ENCODE measurements around the gene REC8.

REC8 gene

DNA sequence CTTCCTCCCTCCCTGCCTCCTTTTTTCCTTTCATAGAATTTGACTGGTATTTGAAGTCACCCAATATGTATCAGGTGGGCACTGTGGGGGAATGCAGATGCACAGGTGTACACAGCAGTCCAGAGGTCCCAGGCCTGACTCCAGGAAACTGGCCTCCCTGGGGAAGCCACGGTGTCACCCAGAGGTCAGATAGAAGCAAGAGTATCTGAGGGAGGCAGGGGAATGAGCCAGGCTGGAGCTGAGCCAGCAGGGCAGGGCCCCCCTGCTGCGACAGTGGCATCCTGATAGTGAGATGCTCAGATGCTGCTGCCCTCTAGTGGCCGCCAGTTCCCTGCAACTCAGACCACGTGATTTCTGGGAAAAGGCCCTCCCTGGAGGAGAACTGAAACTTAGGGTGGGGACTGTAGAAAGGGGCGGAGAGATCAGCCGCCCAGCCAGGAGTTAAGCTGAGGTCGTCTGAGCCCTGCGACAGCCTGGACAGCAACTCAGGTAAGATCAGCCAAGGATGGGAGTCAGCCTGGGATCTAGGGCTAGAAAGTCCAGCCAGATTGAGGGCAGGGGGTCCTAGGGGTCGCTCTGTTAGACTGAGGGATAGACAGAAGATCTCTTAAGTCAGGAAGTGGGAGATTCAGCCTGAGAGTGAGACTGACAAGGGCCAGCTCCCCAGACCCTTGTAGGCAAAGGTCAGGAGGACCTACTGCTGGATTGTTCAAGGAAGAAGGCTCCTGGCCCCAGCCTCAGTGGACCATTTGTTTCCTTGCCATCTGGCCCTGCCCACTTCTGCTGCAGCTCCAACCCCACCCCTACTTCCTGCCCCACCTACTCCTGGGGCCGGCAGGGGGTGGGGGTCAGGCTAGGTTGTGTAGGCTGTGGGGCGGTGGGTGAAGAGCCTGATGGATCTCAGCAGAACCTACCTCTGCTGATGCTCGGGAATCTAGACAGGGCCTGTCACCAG, 10.8 kb upstream of the REC8 start, which contains the start of gene IRF9:
Gene IRF9, plus strand, starts transcription at position 416 of the 955 bp plus-strand sequence. CDS start 880 bp downstream, outside the sequence.
- peak; percentile 99 for DNase-seq

DNA sequence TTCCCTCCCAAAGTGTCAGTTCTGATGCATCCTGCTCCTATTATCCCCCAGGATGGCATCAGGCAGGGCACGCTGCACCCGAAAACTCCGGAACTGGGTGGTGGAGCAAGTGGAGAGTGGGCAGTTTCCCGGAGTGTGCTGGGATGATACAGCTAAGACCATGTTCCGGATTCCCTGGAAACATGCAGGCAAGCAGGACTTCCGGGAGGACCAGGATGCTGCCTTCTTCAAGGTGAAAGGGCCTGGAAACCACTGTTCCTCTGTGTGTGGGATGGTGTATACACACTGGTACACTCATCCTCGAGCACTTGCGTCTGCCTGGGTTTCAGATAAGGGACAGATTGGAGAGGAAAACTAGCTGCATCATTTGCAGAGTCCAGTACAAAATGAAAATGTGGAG, 9.8 kb upstream of the REC8 start:
- no peak for DNase-seq

DNA sequence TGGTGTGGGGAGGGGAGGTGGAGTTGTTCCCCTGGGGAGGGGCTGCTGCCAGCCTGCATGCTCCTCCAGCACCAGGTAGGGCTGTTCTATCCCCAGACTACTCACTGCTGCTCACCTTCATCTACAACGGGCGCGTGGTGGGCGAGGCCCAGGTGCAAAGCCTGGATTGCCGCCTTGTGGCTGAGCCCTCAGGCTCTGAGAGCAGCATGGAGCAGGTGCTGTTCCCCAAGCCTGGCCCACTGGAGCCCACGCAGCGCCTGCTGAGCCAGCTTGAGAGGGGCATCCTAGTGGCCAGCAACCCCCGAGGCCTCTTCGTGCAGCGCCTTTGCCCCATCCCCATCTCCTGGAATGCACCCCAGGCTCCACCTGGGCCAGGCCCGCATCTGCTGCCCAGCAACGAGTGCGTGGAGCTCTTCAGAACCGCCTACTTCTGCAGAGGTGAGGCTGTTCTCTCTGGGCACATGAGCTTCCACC, 7.3 kb upstream of the REC8 start:
- no peak for DNase-seq

DNA sequence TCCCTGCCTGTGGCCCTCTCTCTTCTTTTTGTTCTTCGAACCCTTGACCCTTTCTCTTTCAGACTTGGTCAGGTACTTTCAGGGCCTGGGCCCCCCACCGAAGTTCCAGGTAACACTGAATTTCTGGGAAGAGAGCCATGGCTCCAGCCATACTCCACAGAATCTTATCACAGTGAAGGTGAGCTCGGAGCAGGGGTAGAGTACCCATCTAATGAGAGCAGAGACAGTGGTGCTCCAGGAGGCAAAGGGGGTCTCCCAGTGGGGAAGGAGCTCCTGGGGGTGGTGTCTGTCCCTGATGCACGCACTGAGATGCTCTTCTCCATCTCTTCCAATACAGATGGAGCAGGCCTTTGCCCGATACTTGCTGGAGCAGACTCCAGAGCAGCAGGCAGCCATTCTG, 6.1 kb upstream of the REC8 start:
- no peak for DNase-seq

GRCh38 chr14:24167469-24168114, 4.3 kb upstream of the REC8 start:
- no peak for DNase-seq

DNA sequence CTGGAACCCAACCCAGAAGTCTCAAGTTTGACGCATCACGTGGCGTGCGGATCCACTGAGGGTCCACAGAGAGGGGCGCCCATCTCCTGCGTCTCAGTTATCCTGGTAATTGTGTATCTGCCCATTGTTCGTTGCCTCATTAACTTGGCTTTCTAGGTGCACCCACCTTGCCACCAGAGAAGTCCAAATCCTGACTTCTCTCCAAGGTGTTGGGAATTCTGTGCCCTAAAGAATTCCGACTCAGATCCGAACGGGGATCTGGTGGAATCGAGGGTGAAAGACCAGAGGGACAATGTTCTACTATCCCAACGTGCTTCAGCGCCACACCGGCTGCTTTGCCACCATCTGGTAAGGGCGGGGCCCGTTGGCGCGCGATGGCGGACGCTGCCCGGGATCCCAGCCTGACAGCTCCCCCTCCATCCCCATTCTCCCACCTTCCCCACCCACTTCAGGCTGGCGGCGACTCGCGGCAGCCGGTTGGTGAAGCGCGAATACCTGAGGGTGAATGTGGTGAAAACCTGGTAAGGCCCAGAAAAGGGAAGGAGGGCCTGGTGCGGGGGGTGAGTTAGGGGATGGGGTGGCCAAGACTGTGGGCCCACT, 481 bp downstream of the REC8 start:
- DNase-seq: no peak

DNA sequence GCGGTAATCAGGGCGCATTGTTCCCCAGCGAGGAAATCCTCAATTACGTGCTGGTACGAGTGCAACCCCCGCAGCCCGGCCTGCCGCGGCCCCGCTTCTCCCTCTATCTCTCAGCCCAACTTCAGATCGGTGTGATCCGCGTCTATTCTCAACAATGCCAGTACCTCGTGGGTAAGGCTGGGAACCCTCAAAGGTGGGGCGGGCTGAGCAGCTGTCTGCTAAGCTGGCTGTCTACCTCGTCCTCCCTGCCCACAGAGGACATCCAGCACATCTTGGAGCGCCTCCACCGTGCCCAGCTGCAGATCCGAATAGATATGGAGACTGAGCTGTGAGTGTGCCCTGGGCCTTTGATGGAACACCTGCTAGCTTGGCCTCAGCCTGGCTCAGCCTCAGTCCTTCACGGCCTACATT, 996 bp downstream of the REC8 start:
- no peak for DNase-seq

GRCh38 chr14:24176599-24176998, 4.7 kb downstream of the REC8 start:
- no peak for DNase-seq

- DNase-seq: no peak
These were observed 5.4 kb downstream of the REC8 start for GRCh38 chr14:24177041-24177825.

GRCh38 chr14:24177891-24178290, 6.0 kb downstream of the REC8 start:
- DNase-seq: no peak

DNA sequence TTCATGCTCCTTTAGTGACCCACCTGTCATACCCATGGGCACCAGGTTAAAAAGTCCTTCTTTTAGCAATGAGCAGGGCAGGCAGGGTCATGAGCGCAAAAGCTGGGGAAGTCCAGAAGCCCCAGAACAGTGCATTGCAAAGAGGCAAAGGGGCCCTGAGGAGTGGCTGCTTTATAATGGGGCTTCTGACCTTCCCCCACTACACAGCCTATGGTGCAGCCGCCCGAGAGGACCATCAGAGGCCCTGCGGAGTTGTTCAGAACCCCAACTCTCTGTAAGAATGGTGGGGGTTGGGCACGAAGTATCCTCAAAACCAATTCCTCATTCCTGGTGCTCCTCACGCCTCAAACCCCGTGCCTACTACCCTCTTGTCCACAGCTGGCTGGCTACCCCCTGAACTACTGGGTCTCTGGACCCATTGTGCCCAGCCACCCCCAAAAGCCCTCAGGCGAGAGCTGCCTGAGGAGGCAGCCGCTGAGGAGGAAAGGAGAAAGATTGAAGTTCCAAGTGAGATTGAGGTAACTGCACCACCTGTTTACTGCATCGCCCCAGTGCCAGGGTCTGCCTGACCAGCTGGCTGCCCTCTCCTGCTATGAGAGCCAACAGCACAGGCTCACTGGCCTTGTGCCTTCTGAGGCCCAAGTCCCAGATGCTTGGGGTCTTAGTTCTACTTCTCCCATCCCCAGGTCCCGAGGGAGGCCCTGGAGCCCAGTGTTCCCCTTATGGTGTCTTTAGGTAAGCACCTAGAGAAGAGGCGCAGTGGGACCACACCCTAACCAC, 6.7 kb downstream of the REC8 start:
- no peak for DNase-seq

GRCh38 chr14:24179294-24179960, 7.5 kb downstream of the REC8 start:
- DNase-seq: no peak

DNA sequence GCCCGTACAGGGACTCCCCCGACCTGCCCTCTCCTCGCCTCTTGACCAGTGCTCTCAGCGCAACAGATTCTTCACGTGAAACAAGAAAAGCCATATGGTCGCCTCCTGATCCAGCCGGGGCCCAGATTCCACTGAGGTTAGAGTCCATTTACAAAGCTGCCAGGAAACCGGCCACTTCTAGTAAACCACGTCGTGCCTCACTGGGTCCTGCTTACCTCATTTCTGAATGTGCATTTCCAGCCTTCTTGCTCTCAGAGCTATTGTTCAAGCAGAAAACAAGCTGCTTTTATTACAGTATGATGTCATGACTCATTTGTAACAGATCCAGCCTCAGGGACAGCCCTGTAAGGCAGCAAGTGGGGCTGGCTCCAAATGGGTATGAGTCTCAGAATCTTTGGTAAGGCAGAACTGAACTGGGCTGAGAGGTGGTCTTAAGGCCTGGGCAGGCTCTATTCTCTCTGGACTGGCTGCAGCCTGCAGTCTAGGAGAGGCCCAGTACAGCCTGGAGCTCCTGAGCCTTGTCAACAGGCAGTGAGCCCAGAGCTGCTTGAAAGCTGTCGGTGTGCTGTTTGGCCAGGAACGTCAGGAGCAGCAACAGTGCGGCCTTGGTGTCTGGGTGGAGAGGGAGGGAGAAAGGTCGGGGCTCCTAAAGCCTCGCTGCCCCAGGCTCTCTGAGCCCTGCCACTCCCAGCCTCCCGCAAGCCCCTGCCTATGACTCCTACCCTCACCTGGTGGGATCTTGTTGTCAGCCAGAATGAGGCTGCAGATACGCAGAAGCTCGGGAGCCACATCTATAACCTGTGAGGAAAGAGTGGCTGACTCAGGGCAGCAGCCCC, 8.3 kb downstream of the REC8 start:
- DNase-seq: no peak

DNA sequence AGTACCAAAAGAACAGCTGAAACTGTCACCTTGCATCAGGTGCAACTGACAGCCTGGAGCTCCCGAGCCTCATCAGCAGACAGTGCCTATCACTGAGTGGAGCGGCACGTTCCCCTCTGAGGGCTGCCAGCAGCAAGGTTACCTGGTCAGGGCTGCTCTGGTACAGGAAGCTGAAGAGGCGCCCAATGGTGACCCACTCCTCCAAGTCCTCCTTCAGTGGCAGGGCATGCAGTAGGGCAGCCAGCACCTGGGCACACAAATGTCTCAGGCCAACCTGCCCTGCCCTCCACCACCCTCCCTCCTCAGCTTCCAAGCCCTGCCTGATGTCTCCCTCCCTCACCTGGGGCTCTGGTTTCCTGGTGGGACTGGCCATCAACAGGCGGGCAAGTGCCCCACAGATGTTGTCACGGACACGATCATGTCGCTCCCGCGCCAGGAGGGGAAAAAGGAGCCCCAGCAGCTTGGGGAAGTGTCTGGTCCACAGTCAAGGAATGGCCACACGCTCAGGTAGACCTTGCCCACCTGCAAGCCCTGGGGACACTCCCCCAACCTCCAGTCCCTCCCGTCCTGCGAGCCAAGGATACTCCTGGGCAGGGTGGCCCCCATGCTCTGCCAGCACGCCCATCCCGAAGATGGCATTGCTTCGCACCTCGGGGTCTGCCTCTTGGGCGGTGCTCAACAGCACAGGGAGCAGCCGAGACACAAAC, 9.6 kb downstream of the REC8 start:
- DNase-seq: no peak

DNA sequence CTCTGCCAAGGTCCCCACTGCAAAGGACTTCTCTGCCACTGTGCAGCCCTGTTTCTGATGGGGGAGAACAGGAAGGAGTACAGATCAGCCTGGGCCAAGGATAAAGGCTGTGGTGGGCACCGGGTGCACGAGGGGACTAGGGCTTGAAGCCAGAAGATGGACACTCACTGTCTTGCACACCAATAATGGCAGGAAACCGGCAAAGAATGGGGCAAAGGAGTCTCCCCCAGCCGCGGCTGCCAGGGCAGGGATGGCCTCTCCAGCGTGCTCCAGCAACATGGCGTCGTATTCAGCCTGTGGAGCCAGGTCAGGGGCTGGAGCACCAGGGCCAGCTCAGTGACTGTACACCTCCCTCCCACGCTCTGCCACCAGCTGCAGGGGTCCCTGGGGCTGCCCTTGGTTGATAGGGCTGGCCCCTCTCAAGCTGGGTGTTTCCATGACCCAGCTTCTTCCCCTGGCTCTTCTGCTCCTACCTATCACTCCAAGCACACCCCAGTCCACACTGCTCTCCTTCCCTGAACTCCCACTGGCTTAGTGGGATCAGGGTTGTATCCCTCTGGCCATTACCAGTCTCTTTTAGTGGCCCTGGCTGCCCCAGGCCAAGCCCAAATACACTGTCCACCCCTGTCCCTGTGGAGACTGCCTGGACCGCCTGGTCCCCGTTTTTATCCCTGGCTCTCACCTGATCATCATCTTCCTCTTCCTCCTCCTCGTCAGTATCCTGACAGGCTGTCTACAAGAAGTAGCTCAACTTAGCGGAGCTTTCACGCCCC, 10.4 kb downstream of the REC8 start:
- DNase-seq: no peak

- no peak for DNase-seq
These were observed 11.2 kb downstream of the REC8 start for GRCh38 chr14:24183014-24183481.

GRCh38 chr14:24184104-24184970, 12.5 kb downstream of the REC8 start:
- no peak for DNase-seq

GRCh38 chr14:24185026-24185425, 13.1 kb downstream of the REC8 start:
- DNase-seq: no peak

Measured in activated CD4-positive, alpha-beta T cell treated with anti-CD3 and anti-CD28 coated beads for 1 hour (primary cell).